ENCODE measurements around the gene TMED4. TPM values are rescaled to one million over a fixed set of nuclear protein-coding genes. Genes with fewer than 3 reads are reported as not detected.
A peak's percentile ranks its signal among the peaks of the same experiment; 100 is the strongest.

The TMED4 gene
- polyA plus RNA-seq, 1 of the 3 experiments (the other 2 are of a cell fraction) = 145 TPM

DNA sequence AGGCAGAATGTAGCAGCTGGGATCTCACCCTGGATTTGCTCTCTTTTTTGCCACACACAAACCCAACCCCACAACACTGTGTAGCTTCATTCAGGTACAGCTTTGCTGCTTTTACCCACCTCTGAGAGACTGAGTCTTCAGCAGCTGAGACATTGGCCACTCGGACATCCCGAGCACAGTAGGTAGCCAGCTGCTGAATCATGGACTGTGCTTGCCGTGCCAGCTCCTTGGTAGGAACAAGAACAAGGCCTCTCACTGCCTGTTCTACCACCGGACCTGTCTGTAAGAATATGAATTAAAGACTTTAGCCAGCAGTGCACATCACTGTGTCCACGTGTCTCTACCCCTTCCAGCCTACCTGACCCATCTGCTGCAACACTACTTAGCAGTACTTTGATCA, 9.3 kb downstream of the TMED4 start:
- H2AFZ ChIP-seq (ENCODE audit: low read depth) = no peak overlapping the region
- CTCF ChIA-PET = interaction anchor here (0.6 to 12.5 kb wide), 9 partner anchors 7 to 1350 kb away, joined by 3 to 98 read pairs (median 4); partner anchors contain the start of gene PPIA
- no peaks in the 10 kb centered on the region for H3K9me2 ChIP-seq
- H3K27me3 ChIP-seq (ENCODE audit: insufficient read depth) = no peaks in the 10 kb centered on the region
- peak overlapping the region; percentile 87 to 94 for H3K4me3 ChIP-seq (ENCODE audit: low read depth in 2 of 2, low read length in 1 of 2)
- TF ChIP-seq, protein P1, sequence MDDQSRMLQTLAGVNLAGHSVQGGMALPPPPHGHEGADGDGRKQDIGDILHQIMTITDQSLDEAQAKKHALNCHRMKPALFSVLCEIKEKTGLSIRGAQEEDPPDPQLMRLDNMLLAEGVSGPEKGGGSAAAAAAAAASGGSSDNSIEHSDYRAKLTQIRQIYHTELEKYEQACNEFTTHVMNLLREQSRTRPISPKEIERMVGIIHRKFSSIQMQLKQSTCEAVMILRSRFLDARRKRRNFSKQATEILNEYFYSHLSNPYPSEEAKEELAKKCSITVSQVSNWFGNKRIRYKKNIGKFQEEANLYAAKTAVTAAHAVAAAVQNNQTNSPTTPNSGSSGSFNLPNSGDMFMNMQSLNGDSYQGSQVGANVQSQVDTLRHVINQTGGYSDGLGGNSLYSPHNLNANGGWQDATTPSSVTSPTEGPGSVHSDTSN (IDR thresholded peaks at IDR 0.05) = no peak
- TF ChIP-seq USF1 (IDR thresholded peaks at IDR 0.05; ENCODE audit: borderline replicate concordance, low read depth) (no peak), RXRA (IDR thresholded peaks at IDR 0.05; ENCODE audit: borderline replicate concordance, low read depth) (no peak), EZH2phosphoT487 (IDR thresholded peaks at IDR 0.05; ENCODE audit: borderline replicate concordance, low read depth) (no peak), MEF2A (IDR thresholded peaks at IDR 0.05; ENCODE audit: borderline replicate concordance, low read depth) (no peak), TCF12 (IDR thresholded peaks at IDR 0.05) (no peak), POLR2AphosphoS5 (IDR thresholded peaks at IDR 0.05; ENCODE audit: low read depth, low read length) (no peak), NFIC (IDR thresholded peaks at IDR 0.05; ENCODE audit: borderline replicate concordance) (no peak), TEAD4 (IDR thresholded peaks at IDR 0.05; ENCODE audit: borderline replicate concordance, insufficient read depth) (no peak), SMC3 (IDR thresholded peaks at IDR 0.05; ENCODE audit: low read depth, low read length) (no peak), RAD21 (IDR thresholded peaks at IDR 0.05; ENCODE audit: low read length) (no peak), IRF3 (IDR thresholded peaks at IDR 0.05; ENCODE audit: low read depth, low read length) (no peak), GATA2 (CRISPR knock-in tag; IDR thresholded peaks at IDR 0.05) (no peak), JUND (IDR thresholded peaks at IDR 0.05) (no peak), EP300 (IDR thresholded peaks at IDR 0.05; ENCODE audit: borderline replicate concordance in 1 of 2, low read depth in 1 of 2, low read length in 1 of 2) (no peak), SIN3A (IDR thresholded peaks at IDR 0.05; ENCODE audit: borderline replicate concordance, low read depth, low read length) (no peak)
- TF ChIP-seq, protein P2, sequence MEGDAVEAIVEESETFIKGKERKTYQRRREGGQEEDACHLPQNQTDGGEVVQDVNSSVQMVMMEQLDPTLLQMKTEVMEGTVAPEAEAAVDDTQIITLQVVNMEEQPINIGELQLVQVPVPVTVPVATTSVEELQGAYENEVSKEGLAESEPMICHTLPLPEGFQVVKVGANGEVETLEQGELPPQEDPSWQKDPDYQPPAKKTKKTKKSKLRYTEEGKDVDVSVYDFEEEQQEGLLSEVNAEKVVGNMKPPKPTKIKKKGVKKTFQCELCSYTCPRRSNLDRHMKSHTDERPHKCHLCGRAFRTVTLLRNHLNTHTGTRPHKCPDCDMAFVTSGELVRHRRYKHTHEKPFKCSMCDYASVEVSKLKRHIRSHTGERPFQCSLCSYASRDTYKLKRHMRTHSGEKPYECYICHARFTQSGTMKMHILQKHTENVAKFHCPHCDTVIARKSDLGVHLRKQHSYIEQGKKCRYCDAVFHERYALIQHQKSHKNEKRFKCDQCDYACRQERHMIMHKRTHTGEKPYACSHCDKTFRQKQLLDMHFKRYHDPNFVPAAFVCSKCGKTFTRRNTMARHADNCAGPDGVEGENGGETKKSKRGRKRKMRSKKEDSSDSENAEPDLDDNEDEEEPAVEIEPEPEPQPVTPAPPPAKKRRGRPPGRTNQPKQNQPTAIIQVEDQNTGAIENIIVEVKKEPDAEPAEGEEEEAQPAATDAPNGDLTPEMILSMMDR (IDR thresholded peaks at IDR 0.05) = no peak
- TF ChIP-seq, protein P3, sequence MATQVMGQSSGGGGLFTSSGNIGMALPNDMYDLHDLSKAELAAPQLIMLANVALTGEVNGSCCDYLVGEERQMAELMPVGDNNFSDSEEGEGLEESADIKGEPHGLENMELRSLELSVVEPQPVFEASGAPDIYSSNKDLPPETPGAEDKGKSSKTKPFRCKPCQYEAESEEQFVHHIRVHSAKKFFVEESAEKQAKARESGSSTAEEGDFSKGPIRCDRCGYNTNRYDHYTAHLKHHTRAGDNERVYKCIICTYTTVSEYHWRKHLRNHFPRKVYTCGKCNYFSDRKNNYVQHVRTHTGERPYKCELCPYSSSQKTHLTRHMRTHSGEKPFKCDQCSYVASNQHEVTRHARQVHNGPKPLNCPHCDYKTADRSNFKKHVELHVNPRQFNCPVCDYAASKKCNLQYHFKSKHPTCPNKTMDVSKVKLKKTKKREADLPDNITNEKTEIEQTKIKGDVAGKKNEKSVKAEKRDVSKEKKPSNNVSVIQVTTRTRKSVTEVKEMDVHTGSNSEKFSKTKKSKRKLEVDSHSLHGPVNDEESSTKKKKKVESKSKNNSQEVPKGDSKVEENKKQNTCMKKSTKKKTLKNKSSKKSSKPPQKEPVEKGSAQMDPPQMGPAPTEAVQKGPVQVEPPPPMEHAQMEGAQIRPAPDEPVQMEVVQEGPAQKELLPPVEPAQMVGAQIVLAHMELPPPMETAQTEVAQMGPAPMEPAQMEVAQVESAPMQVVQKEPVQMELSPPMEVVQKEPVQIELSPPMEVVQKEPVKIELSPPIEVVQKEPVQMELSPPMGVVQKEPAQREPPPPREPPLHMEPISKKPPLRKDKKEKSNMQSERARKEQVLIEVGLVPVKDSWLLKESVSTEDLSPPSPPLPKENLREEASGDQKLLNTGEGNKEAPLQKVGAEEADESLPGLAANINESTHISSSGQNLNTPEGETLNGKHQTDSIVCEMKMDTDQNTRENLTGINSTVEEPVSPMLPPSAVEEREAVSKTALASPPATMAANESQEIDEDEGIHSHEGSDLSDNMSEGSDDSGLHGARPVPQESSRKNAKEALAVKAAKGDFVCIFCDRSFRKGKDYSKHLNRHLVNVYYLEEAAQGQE (IDR thresholded peaks at IDR 0.05; ENCODE audit: low read depth, low read length) = no peak
- TF ChIP-seq, protein P4, sequence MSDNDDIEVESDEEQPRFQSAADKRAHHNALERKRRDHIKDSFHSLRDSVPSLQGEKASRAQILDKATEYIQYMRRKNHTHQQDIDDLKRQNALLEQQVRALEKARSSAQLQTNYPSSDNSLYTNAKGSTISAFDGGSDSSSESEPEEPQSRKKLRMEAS (IDR thresholded peaks at IDR 0.05; ENCODE audit: low read depth) = no peak
- no peak for DNase-seq
- 23% methylated on average over 5 of the region's 5 CpGs for WGBS (ENCODE audit: low lambda C conversion rate)
- H3F3A ChIP-seq (replicated peaks; ENCODE audit: insufficient read depth) = peaks cover 16% of the 10 kb centered on the region
- no peaks in the 10 kb centered on the region; the same call in 1 of the 2 replicates for H4K20me1 ChIP-seq (ENCODE audit: insufficient read depth)
- peak overlapping the region; percentile 57 to 83; a peak in 1 of 4 replicates for H3K27ac ChIP-seq (ENCODE audit: low read depth in 2 of 2, low read length in 1 of 2)
- peak overlapping the region; percentile 97 for H3K4me2 ChIP-seq
- peaks cover 62% of the 10 kb centered on the region for H3K79me2 ChIP-seq (ENCODE audit: insufficient read depth)
- H3K9me3 ChIP-seq = no peaks in the 10 kb centered on the region
- peaks cover 52 to 58% of the 10 kb centered on the region in 2 experiments for H3K36me3 ChIP-seq (replicated peaks in 1 of 2; ENCODE audit: control insufficient read depth in 1 of 2, insufficient read depth in 2 of 2, low read length in 1 of 2)
- H3K9ac ChIP-seq = peak overlapping the region; percentile 89
- POLR2A ChIA-PET = interaction anchor here (0.8 to 2.6 kb wide), 4 partner anchors 9 to 82 kb away, joined by 3 to 16 read pairs (median 8); partner anchors contain the start of genes NUDCD3 and TMED4
- H3K4me1 ChIP-seq (ENCODE audit: control insufficient read depth in 1 of 2, insufficient read depth in 2 of 2, low read depth in 1 of 2, low read length in 1 of 2) = peaks cover 7 to 17% of the 10 kb centered on the region in 2 experiments

All from SK-N-SH (cell line).